T-cell (primary cell): ENCODE data around the gene TCEAL1. TPM values are rescaled to one million over a fixed set of nuclear protein-coding genes. Genes with fewer than 3 reads are reported as not detected.

ENCODE experiments used
- ATAC-seq, 4 experiments: fragments of 200-7000 bp in 3 of 4; fragments of 150-1000 bp in 1 of 4; cut with Tn5 transposase; replicated peaks in 1 of 4; 1 replicate in 3 of 4; 2 replicates in 1 of 4; pipeline ENCODE4 v1.10.0; 2021; ENCODE audit warnings: moderate library complexity in 3 of 4, mild to moderate bottlenecking in 2 of 4, moderate number of reproducible peaks in 1 of 4
- CTCF ChIA-PET, 2 donors: fragments of 300-600 bp; sonication (Branson Sonifier 250); formaldehyde crosslinking; loops; one replicate each; lab custom pipeline; 2022; ENCODE audit warnings: antibody characterized with exemption in 2 of 2; lab: Charles Lee
- POLR2A ChIA-PET, 2 donors: fragments of 300-600 bp; sonication (Branson Sonifier 250); formaldehyde crosslinking; loops; one replicate each; lab custom pipeline; 2022; ENCODE audit warnings: antibody characterized with exemption in 2 of 2; lab: Charles Lee
- DNase-seq, 35 experiments: peaks; one replicate each; pipeline versions ENCODE4 v3.0.0 to v3.0.0-alpha.2; 2013 to 2023
- H3K27ac ChIP-seq: one replicate; pipeline ENCODE4 v1.5.1; 2013; ENCODE audit warnings: low read length
- H3K27me3 ChIP-seq, 2 experiments: replicated peaks in 1 of 2; 1 replicate in 1 of 2; 2 replicates in 1 of 2; pipeline versions ENCODE4 v1.6.1 to v1.7.0; 2013; ENCODE audit warnings: low read length in 1 of 2, mixed read lengths in 1 of 2; ENCODE audit not compliant: control insufficient read depth in 2 of 2, insufficient read depth in 2 of 2; ENCODE audit errors: extremely low read depth in 1 of 2
- H3K36me3 ChIP-seq, 2 donors: 1 replicate in 1 of 2; 2 replicates in 1 of 2; pipeline versions ENCODE4 v1.6.1 to v1.7.0; 2013; ENCODE audit warnings: low read length in 1 of 2; ENCODE audit not compliant: control insufficient read depth in 2 of 2, insufficient read depth in 1 of 2; ENCODE audit errors: extremely low read depth in 1 of 2
- H3K4me1 ChIP-seq, 2 experiments: 1 replicate in 1 of 2; 2 replicates in 1 of 2; pipeline versions ENCODE4 v1.6.1 to v1.7.0; 2013; ENCODE audit warnings: low read length in 2 of 2, mixed read lengths in 1 of 2; ENCODE audit not compliant: insufficient read depth in 2 of 2, control insufficient read depth in 1 of 2; ENCODE audit errors: extremely low read depth in 1 of 2
- H3K4me3 ChIP-seq, 2 donors: 1 replicate in 1 of 2; 2 replicates in 1 of 2; pipeline versions ENCODE4 v1.5.1 to v1.7.0; 2013; ENCODE audit warnings: mild to moderate bottlenecking in 2 of 2, low read length in 1 of 2, moderate library complexity in 1 of 2; ENCODE audit not compliant: control insufficient read depth in 1 of 2; ENCODE audit errors: extremely low read depth in 1 of 2
- H3K9me3 ChIP-seq: 2 replicates; pipeline ENCODE4 v1.7.0; 2013
- H3K27ac Mint-ChIP-seq, 2 donors: one replicate each; pipeline ENCODE4 v1.8.0; 2020 to 2021; ENCODE audit warnings: mild to moderate bottlenecking in 2 of 2, mixed read lengths in 2 of 2
- H3K27me3 Mint-ChIP-seq, 2 donors: one replicate each; pipeline ENCODE4 v1.8.0; 2021 to 2022; ENCODE audit warnings: mixed read lengths in 2 of 2
- H3K36me3 Mint-ChIP-seq: one replicate; pipeline ENCODE4 v1.8.0; 2021; ENCODE audit warnings: mixed read lengths
- H3K4me1 Mint-ChIP-seq, 3 donors: one replicate each; pipeline ENCODE4 v1.8.0; 2020 to 2022; ENCODE audit warnings: mixed read lengths in 3 of 3, mild to moderate bottlenecking in 1 of 3
- H3K4me3 Mint-ChIP-seq, 3 donors: one replicate each; pipeline ENCODE4 v1.8.0; 2020 to 2022; ENCODE audit warnings: mild to moderate bottlenecking in 3 of 3, mixed read lengths in 3 of 3, moderate library complexity in 3 of 3
- H3K9me3 Mint-ChIP-seq, 3 donors: one replicate each; pipeline ENCODE4 v1.8.0; 2020 to 2022; ENCODE audit warnings: mixed read lengths in 3 of 3
- WGBS: methylation state at CpG from one replicate; pipeline ENCODE4 v1.1.5; 2013; ENCODE audit warnings: missing lambda C conversion rate; ENCODE audit not compliant: insufficient coverage; 5-methylcytosine and 5-hydroxymethylcytosine counted together
- total RNA-seq, 35 experiments: library from RNA in 6 of 35; stranded (reverse) in 6 of 35; fragments of 120-200 nt in 1 of 35; gene quantifications; one replicate each; pipeline versions ENCODE4 v1.2.1 to v1.2.4 and lab custom pipeline; 2013 to 2026

The TCEAL1 gene
- total RNA-seq, 5 donors from 2014 or later (not counting 1 experiment from before 2014, with no cell fraction given), result 5.0 to 10.0 (median 7.7) TPM

GRCh38 chrX:103614999-103615398, 13.8 kb upstream of the TCEAL1 start:
- ChIA-PET CTCF (interaction anchor here (0.5 to 0.6 kb wide), 2 partner anchors 73 to 523 kb away, joined by 3 to 4 read pairs; no protein-coding TSS in a partner anchor), POLR2A (no interaction called here)
- ATAC-seq (no peak), DNase-seq (no peak)
- Histone ChIP-seq H3K27ac (no peak overlapping the region), H3K9me3 (no peaks in the 10 kb centered on the region), H3K4me3 (no peak overlapping the region), H3K27me3 (no peaks in the 10 kb centered on the region), H3K36me3 (no peaks in the 10 kb centered on the region), H3K4me1 (no peaks in the 10 kb centered on the region)
- no CpG with 5 or more reads among the region's 1 CpG for WGBS
- Mint-ChIP-seq H3K4me1 (no peaks in the 10 kb centered on the region), H3K4me3 (no peak overlapping the region), H3K27ac (no peak overlapping the region), H3K9me3 (no peaks in the 10 kb centered on the region), H3K27me3 (peaks cover 0 to 4% of the 10 kb centered on the region in 2 donors), H3K36me3 (no peaks in the 10 kb centered on the region)

GRCh38 chrX:103615781-103616371, 12.9 kb upstream of the TCEAL1 start:
- H3K27ac Mint-ChIP-seq, result no peak overlapping the region
- H3K9me3 Mint-ChIP-seq, result no peaks in the 10 kb centered on the region
- Histone ChIP-seq H3K4me1 (no peaks in the 10 kb centered on the region), H3K4me3 (no peak overlapping the region), H3K27ac (no peak overlapping the region), H3K27me3 (no peaks in the 10 kb centered on the region), H3K9me3 (no peaks in the 10 kb centered on the region), H3K36me3 (no peaks in the 10 kb centered on the region)
- CTCF ChIA-PET, result interaction anchor here in 1 of 2 donors (0.5 kb wide), 1 partner anchor 73 kb away, joined by 3 read pairs; no protein-coding TSS in a partner anchor
- ATAC-seq (no peak), DNase-seq (no peak)
- no peaks in the 10 kb centered on the region for H3K4me1 Mint-ChIP-seq
- no peaks in the 10 kb centered on the region for H3K36me3 Mint-ChIP-seq
- POLR2A ChIA-PET, result no interaction called here
- H3K4me3 Mint-ChIP-seq, result no peak overlapping the region
- peaks cover 0 to 4% of the 10 kb centered on the region in 2 donors for H3K27me3 Mint-ChIP-seq

- WGBS, result no CpG with 5 or more reads among the region's 1 CpG
- Histone ChIP-seq H3K36me3 (no peaks in the 10 kb centered on the region), H3K4me3 (no peak overlapping the region), H3K27ac (no peak overlapping the region), H3K9me3 (no peaks in the 10 kb centered on the region), H3K27me3 (no peaks in the 10 kb centered on the region), H3K4me1 (no peaks in the 10 kb centered on the region)
- no peaks in the 10 kb centered on the region for H3K36me3 Mint-ChIP-seq
- peaks cover 0 to 4% of the 10 kb centered on the region in 2 donors for H3K27me3 Mint-ChIP-seq
- DNase-seq (no peak), ATAC-seq (no peak)
- H3K27ac Mint-ChIP-seq, result no peak overlapping the region
- ChIA-PET POLR2A (no interaction called here), CTCF (interaction anchor here in 1 of 2 donors (1.4 kb wide), 1 partner anchor 70 kb away, joined by 3 read pairs; no protein-coding TSS in a partner anchor)
- H3K4me1 Mint-ChIP-seq, result no peaks in the 10 kb centered on the region
- no peak overlapping the region for H3K4me3 Mint-ChIP-seq
- H3K9me3 Mint-ChIP-seq, result no peaks in the 10 kb centered on the region
Observed at GRCh38 chrX:103616676-103617186, 12.0 kb upstream of the TCEAL1 start.

DNA sequence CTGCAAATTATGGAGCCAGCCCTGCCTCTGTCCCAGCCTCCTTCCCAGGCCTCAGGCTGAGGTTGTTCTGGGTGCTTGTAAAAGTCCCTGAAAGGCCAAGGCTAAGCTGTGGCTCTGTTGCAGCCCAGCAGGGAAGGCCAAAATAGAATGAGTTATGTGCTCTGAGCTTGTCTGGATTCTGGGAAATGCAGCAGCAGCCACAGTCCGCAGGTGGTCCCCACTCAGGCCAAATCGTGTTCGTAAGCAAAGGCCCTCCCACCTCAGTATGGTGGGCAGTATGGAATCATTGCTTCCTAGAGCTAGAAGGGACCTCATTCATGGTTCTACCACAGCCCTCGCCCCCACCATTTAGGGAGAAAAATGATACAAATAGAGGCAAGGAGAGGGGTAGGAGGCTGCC, 4.7 kb upstream of the TCEAL1 start:
- WGBS, result no CpG with 5 or more reads among the region's 4 CpGs
- H3K4me3 ChIP-seq, result no peak overlapping the region
- ATAC-seq (no peak), DNase-seq (no peak)
- no peaks in the 10 kb centered on the region for H3K27me3 ChIP-seq
- H3K36me3 ChIP-seq, result no peaks in the 10 kb centered on the region
- peaks cover 0 to 2% of the 10 kb centered on the region in 2 experiments for H3K4me1 ChIP-seq
- no peak overlapping the region for H3K27ac ChIP-seq
- H3K4me1 Mint-ChIP-seq, result peaks cover 5 to 12% (median 7%) of the 10 kb centered on the region in 3 donors
- H3K9me3 ChIP-seq, result no peaks in the 10 kb centered on the region
- no peak overlapping the region for H3K27ac Mint-ChIP-seq
- H3K9me3 Mint-ChIP-seq, result no peaks in the 10 kb centered on the region
- no peaks in the 10 kb centered on the region for H3K36me3 Mint-ChIP-seq
- H3K27me3 Mint-ChIP-seq, result peaks cover 0 to 6% of the 10 kb centered on the region in 2 donors
- POLR2A ChIA-PET, result no interaction called here
- no peak overlapping the region for H3K4me3 Mint-ChIP-seq
- CTCF ChIA-PET, result no interaction called here

GRCh38 chrX:103626855-103627254, 1.9 kb upstream of the TCEAL1 start:
- CTCF ChIA-PET, result no interaction called here
- no peak for ATAC-seq
- Histone ChIP-seq H3K4me3 (no peak overlapping the region), H3K27me3 (no peaks in the 10 kb centered on the region), H3K9me3 (no peaks in the 10 kb centered on the region), H3K36me3 (no peaks in the 10 kb centered on the region), H3K27ac (no peak overlapping the region), H3K4me1 (peaks cover 2 to 9% of the 10 kb centered on the region in 2 experiments)
- Mint-ChIP-seq H3K27me3 (peaks cover 0 to 6% of the 10 kb centered on the region in 2 donors), H3K9me3 (no peaks in the 10 kb centered on the region), H3K4me1 (peaks cover 10 to 18% (median 15%) of the 10 kb centered on the region in 3 donors), H3K36me3 (no peaks in the 10 kb centered on the region), H3K27ac (no peak overlapping the region), H3K4me3 (no peak overlapping the region)
- POLR2A ChIA-PET, result interaction anchor here in 1 of 2 donors (0.6 kb wide), 1 partner anchor 40 kb away, joined by 3 read pairs; no protein-coding TSS in a partner anchor
- DNase-seq, result no peak

- ATAC-seq (peak; percentile 35 to 60 (median 53)), DNase-seq (peak in 16 of 35 experiments; percentile 0 to 23 (median 8))
- H3K9me3 Mint-ChIP-seq, result no peaks in the 10 kb centered on the region
- H3K27ac ChIP-seq, result peak overlapping the region; percentile 69
- no peaks in the 10 kb centered on the region for H3K36me3 ChIP-seq
- H3K36me3 Mint-ChIP-seq, result no peaks in the 10 kb centered on the region
- no peaks in the 10 kb centered on the region for H3K9me3 ChIP-seq
- peak overlapping the region; percentile 83 to 89 (median 84) for H3K4me3 Mint-ChIP-seq
- no peaks in the 10 kb centered on the region for H3K27me3 ChIP-seq
- POLR2A ChIA-PET, result interaction anchor here (0.5 to 0.7 kb wide), 3 partner anchors 42 to 58 kb away, joined by 3 to 5 read pairs (median 3); no protein-coding TSS in a partner anchor
- H3K4me3 ChIP-seq, result peak overlapping the region; percentile 78 to 82
- peaks cover 0 to 6% of the 10 kb centered on the region in 2 donors for H3K27me3 Mint-ChIP-seq
- peaks cover 2 to 9% of the 10 kb centered on the region in 2 experiments for H3K4me1 ChIP-seq
- WGBS, result 1% methylated on average over 14 of the region's 49 CpGs
- H3K27ac Mint-ChIP-seq, result peak overlapping the region; percentile 67 to 77
- peaks cover 10 to 18% (median 15%) of the 10 kb centered on the region in 3 donors for H3K4me1 Mint-ChIP-seq
- CTCF ChIA-PET, result interaction anchor here in 1 of 2 donors (0.6 kb wide), 1 partner anchor 978 kb away, joined by 4 read pairs; the partner anchor contains the start of gene GPRASP1
Observed at GRCh38 chrX:103629318-103630170, 769 bp downstream of the TCEAL1 start.
